Anterior cingulate cortex (tissue), 58 donors: ENCODE measurements around the gene TRNAU1AP.
A peak's percentile ranks its signal among the peaks of the same experiment; 100 is the strongest.
"Not testable (repeated sequence)": the region's sequence is repeated elsewhere in the genome, so short reads cannot be mapped to it uniquely, and the experiment has no call there.

Experiments
- DNase-seq, 58 donors: peaks; one replicate each; lab custom pipeline; 2025; lab: John Stamatoyannopoulos, UW

Gene TRNAU1AP

GRCh38 chr1:28520796-28521195 lies 32.1 kb upstream of the TRNAU1AP start:
- not testable (repeated sequence) for DNase-seq

- no peak for DNase-seq
Measured at GRCh38 chr1:28521502-28522164, 31.3 kb upstream of the TRNAU1AP start.

GRCh38 chr1:28522537-28522936 lies 30.3 kb upstream of the TRNAU1AP start:
- not testable (repeated sequence) for DNase-seq

GRCh38 chr1:28525002-28525642 lies 27.8 kb upstream of the TRNAU1AP start:
- DNase-seq = not testable (repeated sequence)

GRCh38 chr1:28526886-28527285 lies 26.0 kb upstream of the TRNAU1AP start:
- DNase-seq = no peak

GRCh38 chr1:28530456-28530855 lies 22.4 kb upstream of the TRNAU1AP start:
- no peak for DNase-seq

- no peak for DNase-seq
Measured at GRCh38 chr1:28534671-28535070, 18.2 kb upstream of the TRNAU1AP start.

- DNase-seq = no peak
Measured at GRCh38 chr1:28535180-28535579, 17.7 kb upstream of the TRNAU1AP start.

- DNase-seq = peak in 26 of 58 donors; percentile 0 to 41 (median 10)
Measured at GRCh38 chr1:28537457-28538199, 15.3 kb upstream of the TRNAU1AP start.

- DNase-seq = no peak
Measured at GRCh38 chr1:28538286-28538685, 14.6 kb upstream of the TRNAU1AP start.

GRCh38 chr1:28540651-28541050 lies 12.2 kb upstream of the TRNAU1AP start:
- DNase-seq = no peak

GRCh38 chr1:28541414-28542015 lies 11.4 kb upstream of the TRNAU1AP start:
- not testable (repeated sequence) for DNase-seq

- DNase-seq = no peak
Measured at GRCh38 chr1:28545246-28545628, 7.6 kb upstream of the TRNAU1AP start.

- DNase-seq = no peak
Measured at GRCh38 chr1:28548318-28548717, 4.6 kb upstream of the TRNAU1AP start.

- no peak for DNase-seq
Measured at GRCh38 chr1:28551381-28551780, 1.5 kb upstream of the TRNAU1AP start.

- no peak for DNase-seq
Measured at GRCh38 chr1:28560886-28561285, 8.0 kb downstream of the TRNAU1AP start.

GRCh38 chr1:28564310-28564709 lies 11.4 kb downstream of the TRNAU1AP start:
- DNase-seq = no peak

- no peak for DNase-seq
Measured at GRCh38 chr1:28565040-28565439, 12.2 kb downstream of the TRNAU1AP start.

- no peak for DNase-seq
Measured at GRCh38 chr1:28565726-28566125, 12.8 kb downstream of the TRNAU1AP start.

GRCh38 chr1:28566931-28567330 lies 14.0 kb downstream of the TRNAU1AP start:
- no peak for DNase-seq

- no peak for DNase-seq
Measured at GRCh38 chr1:28571911-28572310, 19.0 kb downstream of the TRNAU1AP start.
